ENCODE measurements around the gene SAMD1. TPM values are rescaled to one million over a fixed set of nuclear protein-coding genes. Genes with fewer than 3 reads are reported as not detected.

Gene SAMD1
- polyA plus RNA-seq (ENCODE audit: insufficient read depth in 1 of 5, insufficient read length in 5 of 5, low replicate concordance in 1 of 5) = 10 to 100 TPM; 37.3 to 73.6 (median 49.7) TPM
- long read RNA-seq, donor 1, transcript SAMD1-202 (5 exons, 2,164 nt) = major isoform, 27 of 32 reads
- long read RNA-seq, donor 1, partial matches to known transcripts = 5 of 32 reads
- long read RNA-seq, donor 1, other reads (novel, unspliced or antisense) = 0 of 32 reads
- long read RNA-seq, donor 2, transcript SAMD1-202 (5 exons, 2,164 nt) = major isoform, 11 of 11 reads
- long read RNA-seq, donor 2, partial matches to known transcripts = 0 of 11 reads
- long read RNA-seq, donor 2, other reads (novel, unspliced or antisense) = 0 of 11 reads
- long read RNA-seq, donor 3, transcript SAMD1-202 (5 exons, 2,164 nt) = major isoform, 19 of 19 reads
- long read RNA-seq, donor 3, partial matches to known transcripts = 0 of 19 reads
- long read RNA-seq, donor 3, other reads (novel, unspliced or antisense) = 0 of 19 reads
- long read RNA-seq, donor 4, transcript SAMD1-202 (5 exons, 2,164 nt) = major isoform, 20 of 31 reads
- long read RNA-seq, donor 4, partial matches to known transcripts = 10 of 31 reads
- long read RNA-seq, donor 4, other reads (novel, unspliced or antisense) = 0 of 31 reads
- long read RNA-seq, donor 5, transcript SAMD1-202 (5 exons, 2,164 nt) = major isoform, 19 of 24 reads
- long read RNA-seq, donor 5, partial matches to known transcripts = 5 of 24 reads
- long read RNA-seq, donor 5, other reads (novel, unspliced or antisense) = 0 of 24 reads
- long read RNA-seq, donor 6, transcript SAMD1-202 (5 exons, 2,164 nt) = major isoform, 25 of 31 reads
- long read RNA-seq, donor 6, partial matches to known transcripts = 0 of 31 reads
- long read RNA-seq, donor 6, other reads (novel, unspliced or antisense) = 6 of 31 reads
- long read RNA-seq, donor 7, transcript SAMD1-202 (5 exons, 2,164 nt) = major isoform, 47 of 47 reads
- long read RNA-seq, donor 7, partial matches to known transcripts = 0 of 47 reads
- long read RNA-seq, donor 7, other reads (novel, unspliced or antisense) = 0 of 47 reads
- long read RNA-seq, donor 8, transcript SAMD1-202 (5 exons, 2,164 nt) = major isoform, 12 of 13 reads
- long read RNA-seq, donor 8, partial matches to known transcripts = 0 of 13 reads
- long read RNA-seq, donor 8, other reads (novel, unspliced or antisense) = 0 of 13 reads

- DNase-seq = peak; percentile 89 to 94
Measured at GRCh38 chr19:14090509-14091080, at the start of gene SAMD1. Gene SAMD1 (minus strand): TSS chr19:14090751.

GRCh38 chr19:14139944-14140343 is 49.4 kb upstream of the SAMD1 start:
- no peak for DNase-seq

- no peak for DNase-seq
Measured at GRCh38 chr19:14138576-14139265, 48.2 kb upstream of the SAMD1 start.

- DNase-seq = peak; percentile 100
Measured at GRCh38 chr19:14136509-14137281, 46.1 kb upstream of the SAMD1 start, which contains the start of gene ASF1B. Gene ASF1B (minus strand): TSS chr19:14136589. CDS start chr19:14136456, 133 bp downstream.

- DNase-seq = no peak
Measured at GRCh38 chr19:14135985-14136508, 45.5 kb upstream of the SAMD1 start.

- no peak for DNase-seq
Measured at GRCh38 chr19:14135355-14135754, 44.8 kb upstream of the SAMD1 start.

GRCh38 chr19:14127929-14128509 is 37.5 kb upstream of the SAMD1 start:
- no peak for DNase-seq

- no peak for DNase-seq
Measured at GRCh38 chr19:14127176-14127575, 36.6 kb upstream of the SAMD1 start.

- no peak for DNase-seq
Measured at GRCh38 chr19:14122924-14123323, 32.4 kb upstream of the SAMD1 start.

GRCh38 chr19:14120497-14120780 is 29.9 kb upstream of the SAMD1 start:
- DNase-seq = no peak

- DNase-seq = no peak
Measured at GRCh38 chr19:14119644-14120496, 29.3 kb upstream of the SAMD1 start.

GRCh38 chr19:14119146-14119545 is 28.6 kb upstream of the SAMD1 start:
- DNase-seq = no peak

- DNase-seq = peak; percentile 65 to 69
Measured at GRCh38 chr19:14118165-14119051, 27.9 kb upstream of the SAMD1 start.

- peak; percentile 99 for DNase-seq
Measured at GRCh38 chr19:14117668-14118164, 27.2 kb upstream of the SAMD1 start, which contains the start of gene PRKACA. Gene PRKACA (minus strand): TSS chr19:14117762. CDS start chr19:14117547, 215 bp downstream.

- DNase-seq = no peak
Measured at GRCh38 chr19:14116918-14117578, 26.5 kb upstream of the SAMD1 start.

GRCh38 chr19:14116525-14116917 is 26.0 kb upstream of the SAMD1 start:
- no peak for DNase-seq

- DNase-seq = no peak
Measured at GRCh38 chr19:14115756-14116155, 25.2 kb upstream of the SAMD1 start.

All from right lung (tissue), 10 donors.